ENCODE results near the gene OSCP1.
"Not testable (repeated sequence)": the region's sequence is repeated elsewhere in the genome, so short reads cannot be mapped to it uniquely, and the experiment has no call there.

Gene OSCP1

GRCh38 chr1:36450270-36450918 lies at the start of gene OSCP1:
Gene OSCP1, minus strand, starts transcription at chr1:36450451. Its CDS starts 82 bp downstream, at chr1:36450369.
- DNase-seq = peak; percentile 63 to 84 (median 81)

- no peak for DNase-seq
These were observed 47.0 kb upstream of the OSCP1 start for GRCh38 chr1:36497207-36497606.

GRCh38 chr1:36494971-36495370 lies 44.7 kb upstream of the OSCP1 start:
- no peak for DNase-seq

- DNase-seq = no peak
These were observed 43.3 kb upstream of the OSCP1 start for GRCh38 chr1:36493524-36493923.

GRCh38 chr1:36492491-36492890 lies 42.2 kb upstream of the OSCP1 start:
- no peak for DNase-seq

GRCh38 chr1:36489258-36490051 lies 39.2 kb upstream of the OSCP1 start:
- not testable (repeated sequence) for DNase-seq

GRCh38 chr1:36487906-36488305 lies 37.7 kb upstream of the OSCP1 start:
- no peak for DNase-seq

- DNase-seq = not testable (repeated sequence)
These were observed 37.1 kb upstream of the OSCP1 start for GRCh38 chr1:36487336-36487725.

GRCh38 chr1:36486439-36487335 lies 36.4 kb upstream of the OSCP1 start:
- no peak for DNase-seq

- no peak for DNase-seq
These were observed 35.8 kb upstream of the OSCP1 start for GRCh38 chr1:36486093-36486438.

GRCh38 chr1:36484099-36484498 lies 33.8 kb upstream of the OSCP1 start:
- no peak for DNase-seq

- DNase-seq = no peak
These were observed 32.6 kb upstream of the OSCP1 start, which contains the start of gene CSF3R for GRCh38 chr1:36482724-36483388. Gene CSF3R, minus strand, starts transcription at chr1:36482913. Its CDS starts 3,417 bp downstream, at chr1:36479496.

GRCh38 chr1:36481771-36482723 lies 31.8 kb upstream of the OSCP1 start:
- DNase-seq = no peak

- no peak for DNase-seq
These were observed 30.8 kb upstream of the OSCP1 start for GRCh38 chr1:36481091-36481490.

- DNase-seq = no peak
These were observed 29.9 kb upstream of the OSCP1 start for GRCh38 chr1:36480161-36480560.

GRCh38 chr1:36479505-36480051 lies 29.3 kb upstream of the OSCP1 start:
- DNase-seq = no peak

- DNase-seq = not testable (repeated sequence)
These were observed 27.4 kb upstream of the OSCP1 start for GRCh38 chr1:36477615-36478014.

GRCh38 chr1:36476945-36477344 lies 26.7 kb upstream of the OSCP1 start:
- DNase-seq = no peak

GRCh38 chr1:36475910-36476604 lies 25.8 kb upstream of the OSCP1 start:
- no peak for DNase-seq

- DNase-seq = no peak
These were observed 25.1 kb upstream of the OSCP1 start for GRCh38 chr1:36475341-36475740.

- DNase-seq = no peak
These were observed 22.4 kb upstream of the OSCP1 start for GRCh38 chr1:36472656-36473055.
